Karpas-422 (cell line): Measurements from ENCODE around the gene KRTAP24-1. TPM values are rescaled to one million over a fixed set of nuclear protein-coding genes. Genes with fewer than 3 reads are reported as not detected.

Experiments used
- DNase-seq: peaks from one replicate; pipeline ENCODE4 v3.0.0-alpha.2; 2015
- H2AFZ ChIP-seq: fragments of 200-600 bp; sonication (generic); 2 replicates; pipeline ENCODE4 v1.6.1; 2014; ENCODE audit warnings: antibody characterized with exemption, low read length, mixed read lengths
- H3K27ac ChIP-seq: fragments of 200-600 bp; sonication (generic); 2 replicates; pipeline ENCODE4 v1.5.1; 2014; ENCODE audit warnings: mild to moderate bottlenecking, low read length, moderate library complexity
- H3K27me3 ChIP-seq: fragments of 200-600 bp; sonication (generic); 2 replicates; pipeline ENCODE4 v1.6.1; 2014; ENCODE audit warnings: low read length, mixed read lengths
- H3K36me3 ChIP-seq: fragments of 200-600 bp; sonication (generic); 2 replicates; pipeline ENCODE4 v1.6.1; 2014; ENCODE audit warnings: low read length, mixed read lengths; ENCODE audit not compliant: insufficient read depth
- H3K4me1 ChIP-seq: fragments of 200-600 bp; sonication (generic); 2 replicates; pipeline ENCODE4 v1.6.1; 2014; ENCODE audit warnings: mild to moderate bottlenecking, low read length, mixed read lengths
- H3K4me2 ChIP-seq: fragments of 200-600 bp; sonication (generic); 2 replicates; pipeline ENCODE4 v1.6.1; 2014; ENCODE audit warnings: low read length, low read depth, mild to moderate bottlenecking; ENCODE audit not compliant: poor library complexity, severe bottlenecking
- H3K4me3 ChIP-seq: fragments of 200-600 bp; sonication (generic); 2 replicates; pipeline ENCODE4 v1.5.1; 2014; ENCODE audit warnings: mild to moderate bottlenecking, antibody characterized with exemption, low read length, mixed read lengths
- H3K79me2 ChIP-seq: fragments of 200-600 bp; sonication (generic); 2 replicates; pipeline ENCODE4 v1.6.1; 2014; ENCODE audit warnings: mild to moderate bottlenecking, low read length, mixed read lengths
- H3K9ac ChIP-seq: fragments of 200-600 bp; sonication (generic); 2 replicates; pipeline ENCODE4 v1.6.0; 2014; ENCODE audit warnings: low read length
- H3K9me2 ChIP-seq: fragments of 200-600 bp; sonication (generic), shearing (Covaris generic); replicated peaks from 2 replicates; pipeline ENCODE4 v1.6.0; 2014; ENCODE audit warnings: mild to moderate bottlenecking, low read length, moderate library complexity; ENCODE audit not compliant: insufficient read depth
- H3K9me3 ChIP-seq: fragments of 300-700, 200-600 bp; sonication (generic); 2 replicates; pipeline ENCODE4 v1.6.1; 2014; ENCODE audit warnings: low read length, mixed read lengths
- H4K20me1 ChIP-seq: fragments of 200-600 bp; sonication (generic); 2 replicates; pipeline ENCODE4 v1.6.1; 2014; ENCODE audit warnings: mild to moderate bottlenecking, antibody characterized with exemption, low read length, low read depth; ENCODE audit not compliant: insufficient read depth
- total RNA-seq: library from RNA; depleted of rRNA; stranded (reverse); fragments of >200 nt; shearing (Covaris generic); gene quantifications from 2 replicates; pipeline ENCODE4 v1.2.3, GENCODE V29; 2014; ENCODE audit warnings: low replicate concordance; rRNA removed

Gene KRTAP24-1
- total RNA-seq, 1 experiment from 2014 or later: not detected

DNA sequence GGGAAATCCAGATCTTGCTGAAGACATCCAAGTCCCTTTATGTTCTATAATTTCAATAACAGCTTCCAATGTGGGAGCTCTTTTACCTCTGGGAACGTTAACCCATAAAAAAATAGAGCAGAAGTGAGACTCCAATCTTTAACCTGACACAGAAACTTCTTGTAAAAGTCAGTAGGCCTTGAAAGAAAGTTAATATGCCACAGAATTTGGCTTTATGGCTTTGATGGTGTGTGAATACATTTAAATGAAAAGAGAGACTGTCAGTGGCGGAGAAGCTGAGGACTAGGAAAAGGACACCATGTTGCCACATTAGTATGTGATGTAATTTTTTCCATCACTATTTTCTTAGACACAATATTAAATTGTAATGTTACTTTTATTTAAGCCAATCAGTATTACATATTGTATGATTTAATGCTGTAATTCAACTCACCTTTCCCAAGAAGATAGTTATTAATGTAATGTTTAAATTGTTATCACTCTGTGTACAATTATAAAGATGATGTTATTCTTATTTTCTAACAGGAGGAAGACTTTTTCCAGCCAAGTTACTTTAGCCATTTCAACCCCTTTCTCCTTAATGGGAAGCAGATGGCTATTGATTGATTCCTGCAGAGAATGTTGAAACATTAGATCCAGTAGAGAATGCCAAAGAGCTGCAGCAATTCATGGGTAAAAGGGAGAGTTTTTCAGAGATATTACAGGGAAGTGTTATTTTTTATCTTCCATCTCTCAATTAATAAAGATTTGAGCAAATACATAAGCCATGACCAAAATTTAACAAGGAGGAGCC, 49.3 kb downstream of the KRTAP24-1 start:
- Histone ChIP-seq H3K79me2 (no peaks in the 10 kb centered on the region), H3K9ac (no peak overlapping the region), H3K27me3 (no peaks in the 10 kb centered on the region), H3K4me3 (no peak overlapping the region), H3K4me2 (no peak overlapping the region), H3K27ac (no peak overlapping the region), H3K36me3 (no peaks in the 10 kb centered on the region), H2AFZ (no peak overlapping the region), H4K20me1 (no peaks in the 10 kb centered on the region), H3K9me2 (no peaks in the 10 kb centered on the region), H3K4me1 (no peaks in the 10 kb centered on the region), H3K9me3 (no peaks in the 10 kb centered on the region)
- no peak for DNase-seq

DNA sequence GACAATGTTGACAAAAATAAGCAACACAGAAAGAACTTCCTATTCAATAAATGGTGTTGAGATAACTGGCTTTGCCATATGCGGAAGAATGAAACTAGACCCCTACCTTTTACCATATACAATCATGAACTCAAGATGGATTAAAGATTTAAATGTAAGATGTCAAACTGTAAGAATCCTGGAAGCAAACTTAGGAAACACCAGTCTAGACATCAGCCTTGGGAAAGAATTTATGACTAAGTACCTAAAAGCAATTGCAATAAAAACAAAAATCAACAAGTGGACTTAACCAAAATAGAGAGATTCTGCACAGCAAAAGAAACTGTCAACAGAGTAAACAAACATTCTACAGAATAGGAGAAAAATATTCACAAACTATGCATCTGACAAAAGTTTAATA, 50.7 kb downstream of the KRTAP24-1 start:
- Histone ChIP-seq H3K27ac (no peak overlapping the region), H3K36me3 (no peaks in the 10 kb centered on the region), H3K9me3 (no peaks in the 10 kb centered on the region), H3K4me2 (no peak overlapping the region), H2AFZ (no peak overlapping the region), H3K4me3 (no peak overlapping the region), H3K27me3 (no peaks in the 10 kb centered on the region), H4K20me1 (no peaks in the 10 kb centered on the region), H3K4me1 (no peaks in the 10 kb centered on the region), H3K79me2 (no peaks in the 10 kb centered on the region), H3K9ac (no peak overlapping the region), H3K9me2 (no peaks in the 10 kb centered on the region)
- DNase-seq: no peak

Other genes with a start within 250 kb of the KRTAP24-1 start
- not detected in 2 replicates for gene CLDN17, start 116.1 kb downstream of the KRTAP24-1 start, total RNA-seq
- not detected in 2 replicates for gene CLDN8, start 66.9 kb downstream of the KRTAP24-1 start, total RNA-seq
- not detected in 2 replicates for gene KRTAP25-1, start 6.6 kb upstream of the KRTAP24-1 start, total RNA-seq
- gene KRTAP26-1, start 37.4 kb upstream of the KRTAP24-1 start, total RNA-seq: not detected in 2 replicates
- not detected in 2 replicates for gene KRTAP27-1, start 54.7 kb upstream of the KRTAP24-1 start, total RNA-seq
- not detected in 2 replicates for gene KRTAP23-1, start 65.7 kb upstream of the KRTAP24-1 start, total RNA-seq
- not detected in 2 replicates for gene KRTAP13-2, start 89.3 kb upstream of the KRTAP24-1 start, total RNA-seq
- not detected in 2 replicates for gene KRTAP13-1, start 113.1 kb upstream of the KRTAP24-1 start, total RNA-seq
- gene KRTAP13-3, start 143.0 kb upstream of the KRTAP24-1 start, total RNA-seq: not detected in 2 replicates
- not detected in 2 replicates for gene KRTAP13-4, start 147.3 kb upstream of the KRTAP24-1 start, total RNA-seq
- not detected in 2 replicates for gene KRTAP15-1, start 157.3 kb upstream of the KRTAP24-1 start, total RNA-seq
- gene KRTAP19-1, start 197.4 kb upstream of the KRTAP24-1 start, total RNA-seq: not detected in 2 replicates
- not detected in 2 replicates for gene KRTAP19-2, start 204.5 kb upstream of the KRTAP24-1 start, total RNA-seq
- not detected in 2 replicates for gene KRTAP19-3, start 209.1 kb upstream of the KRTAP24-1 start, total RNA-seq
- gene KRTAP19-4, start 214.2 kb upstream of the KRTAP24-1 start, total RNA-seq: not detected in 2 replicates
- not detected in 2 replicates for gene KRTAP19-5, start 219.2 kb upstream of the KRTAP24-1 start, total RNA-seq